ENCODE results near the gene SPTBN5.
A peak's percentile ranks its signal among the peaks of the same experiment; 100 is the strongest.

The SPTBN5 gene

GRCh38 chr15:41883484-41883825 is 10.4 kb downstream of the SPTBN5 start:
- DNase-seq (ENCODE audit: low read depth in 2 of 2): no peak

- DNase-seq (ENCODE audit: low read depth in 2 of 2): no peak
These were observed 11.0 kb downstream of the SPTBN5 start for GRCh38 chr15:41882689-41883483.

- no peak for DNase-seq (ENCODE audit: low read depth in 2 of 2)
These were observed 11.7 kb downstream of the SPTBN5 start for GRCh38 chr15:41881920-41882688.

GRCh38 chr15:41881550-41881919 is 12.3 kb downstream of the SPTBN5 start:
- DNase-seq (ENCODE audit: low read depth in 2 of 2): no peak

- DNase-seq (ENCODE audit: low read depth in 2 of 2): no peak
These were observed 12.8 kb downstream of the SPTBN5 start for GRCh38 chr15:41881086-41881485.

- no peak for DNase-seq (ENCODE audit: low read depth in 2 of 2)
These were observed 13.5 kb downstream of the SPTBN5 start for GRCh38 chr15:41880156-41880877.

- DNase-seq (ENCODE audit: low read depth in 2 of 2): no peak
These were observed 14.5 kb downstream of the SPTBN5 start for GRCh38 chr15:41879321-41879845.

GRCh38 chr15:41878355-41878699 is 15.5 kb downstream of the SPTBN5 start:
- DNase-seq (ENCODE audit: low read depth in 2 of 2): no peak

GRCh38 chr15:41877631-41878354 is 16.1 kb downstream of the SPTBN5 start:
- DNase-seq (ENCODE audit: low read depth in 2 of 2): no peak

- no peak for DNase-seq (ENCODE audit: low read depth in 2 of 2)
These were observed 17.2 kb downstream of the SPTBN5 start for GRCh38 chr15:41876689-41877088.

GRCh38 chr15:41876007-41876406 is 17.8 kb downstream of the SPTBN5 start:
- no peak for DNase-seq (ENCODE audit: low read depth in 2 of 2)

- DNase-seq (ENCODE audit: low read depth in 2 of 2): no peak
These were observed 19.1 kb downstream of the SPTBN5 start for GRCh38 chr15:41874736-41875135.

GRCh38 chr15:41873711-41874110 is 20.1 kb downstream of the SPTBN5 start:
- no peak for DNase-seq (ENCODE audit: low read depth in 2 of 2)

- no peak for DNase-seq (ENCODE audit: low read depth in 2 of 2)
These were observed 21.6 kb downstream of the SPTBN5 start for GRCh38 chr15:41872166-41872747.

GRCh38 chr15:41871175-41871905 is 22.5 kb downstream of the SPTBN5 start:
- DNase-seq (ENCODE audit: low read depth in 2 of 2): no peak

- DNase-seq (ENCODE audit: low read depth in 2 of 2): peak in 1 of 2 donors; percentile 7
These were observed 23.2 kb downstream of the SPTBN5 start for GRCh38 chr15:41870689-41871081.

- DNase-seq (ENCODE audit: low read depth in 2 of 2): no peak
These were observed 23.8 kb downstream of the SPTBN5 start for GRCh38 chr15:41869770-41870688.

- DNase-seq (ENCODE audit: low read depth in 2 of 2): no peak
These were observed 25.5 kb downstream of the SPTBN5 start for GRCh38 chr15:41868321-41868720.

- DNase-seq (ENCODE audit: low read depth in 2 of 2): no peak
These were observed 26.8 kb downstream of the SPTBN5 start for GRCh38 chr15:41866872-41867579.
